ENCODE measurements around the gene FRMD8. TPM values are rescaled to one million over a fixed set of nuclear protein-coding genes. Genes with fewer than 3 reads are reported as not detected.
"Not testable (repeated sequence)": the region's sequence is repeated elsewhere in the genome, so short reads cannot be mapped to it uniquely, and the experiment has no call there.

The FRMD8 gene
- total RNA-seq, 2 experiments from 2014 or later = 38.2 to 40.0 TPM

GRCh38 chr11:65413077-65413664, 26.7 kb downstream of the FRMD8 start:
- H3K9me3 Mint-ChIP-seq; H3K27me3 Mint-ChIP-seq (ENCODE audit: low read depth); H3K27ac Mint-ChIP-seq; intact Hi-C loops (cut with micrococcal nuclease); H3K4me3 Mint-ChIP-seq; DNase-seq: not testable (repeated sequence)
- Mint-ChIP-seq H3K4me1 (ENCODE audit: low read depth) (peaks cover 24% of the 10 kb centered on the region), H3K36me3 (ENCODE audit: low read depth) (peaks cover 13% of the 10 kb centered on the region)
- CTCF ChIA-PET = interaction anchor here (0.7 to 16.8 kb wide), 3 partner anchors 26 to 135 kb away, joined by 3 to 359 read pairs (median 3); partner anchors contain the start of gene MALAT1

DNA sequence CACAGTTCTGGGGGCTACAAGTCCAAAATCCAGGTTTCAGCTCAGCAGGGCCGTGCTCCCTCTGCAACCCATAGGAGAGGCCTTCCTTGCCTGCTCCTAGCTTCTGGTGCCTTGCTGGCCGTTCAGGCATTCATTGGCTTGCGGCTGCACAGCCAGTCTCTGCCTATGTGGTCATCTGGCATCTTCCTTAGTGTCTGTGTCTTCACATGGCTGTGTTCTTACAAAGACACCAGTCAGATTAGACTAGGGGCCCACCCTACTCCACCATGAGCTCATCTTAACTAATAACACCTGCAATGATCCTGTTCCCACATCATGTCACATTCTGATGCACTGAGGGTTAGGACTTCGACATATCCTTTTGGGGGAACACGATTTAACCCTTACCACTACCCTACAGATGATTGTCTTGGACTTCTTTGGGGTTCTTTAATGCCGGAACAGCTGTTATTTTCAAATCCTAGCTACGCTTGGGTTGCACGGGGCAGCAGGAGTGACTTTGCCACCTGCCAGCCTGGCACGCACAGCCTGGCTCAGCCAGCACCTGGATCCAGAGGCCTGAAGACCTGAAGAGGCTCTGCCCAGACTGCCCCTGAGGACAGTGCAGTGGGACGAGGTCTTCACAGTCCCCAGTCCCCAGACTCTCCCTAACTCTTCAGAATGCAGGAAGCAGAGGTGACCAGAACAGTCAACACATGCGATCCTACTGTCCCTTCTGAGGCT, 28.5 kb downstream of the FRMD8 start:
- Mint-ChIP-seq H3K4me3 (no peak overlapping the region), H3K27me3 (ENCODE audit: low read depth) (no peaks in the 10 kb centered on the region), H3K4me1 (ENCODE audit: low read depth) (peaks cover 27% of the 10 kb centered on the region), H3K36me3 (ENCODE audit: low read depth) (peaks cover 9% of the 10 kb centered on the region), H3K27ac (no peak overlapping the region), H3K9me3 (no peaks in the 10 kb centered on the region)
- intact Hi-C loops (cut with micrococcal nuclease) = loop anchor here (5.0 kb wide), 2 partner anchors 83 to 558 kb away; partner anchors contain the start of gene DPF2
- CTCF ChIA-PET = interaction anchor here (0.6 to 16.8 kb wide), 19 partner anchors 9 to 200 kb away, joined by 3 to 359 read pairs (median 4); partner anchors contain the start of genes FRMD8, MALAT1, PCNX3 and SLC25A45
- DNase-seq = no peak

DNA sequence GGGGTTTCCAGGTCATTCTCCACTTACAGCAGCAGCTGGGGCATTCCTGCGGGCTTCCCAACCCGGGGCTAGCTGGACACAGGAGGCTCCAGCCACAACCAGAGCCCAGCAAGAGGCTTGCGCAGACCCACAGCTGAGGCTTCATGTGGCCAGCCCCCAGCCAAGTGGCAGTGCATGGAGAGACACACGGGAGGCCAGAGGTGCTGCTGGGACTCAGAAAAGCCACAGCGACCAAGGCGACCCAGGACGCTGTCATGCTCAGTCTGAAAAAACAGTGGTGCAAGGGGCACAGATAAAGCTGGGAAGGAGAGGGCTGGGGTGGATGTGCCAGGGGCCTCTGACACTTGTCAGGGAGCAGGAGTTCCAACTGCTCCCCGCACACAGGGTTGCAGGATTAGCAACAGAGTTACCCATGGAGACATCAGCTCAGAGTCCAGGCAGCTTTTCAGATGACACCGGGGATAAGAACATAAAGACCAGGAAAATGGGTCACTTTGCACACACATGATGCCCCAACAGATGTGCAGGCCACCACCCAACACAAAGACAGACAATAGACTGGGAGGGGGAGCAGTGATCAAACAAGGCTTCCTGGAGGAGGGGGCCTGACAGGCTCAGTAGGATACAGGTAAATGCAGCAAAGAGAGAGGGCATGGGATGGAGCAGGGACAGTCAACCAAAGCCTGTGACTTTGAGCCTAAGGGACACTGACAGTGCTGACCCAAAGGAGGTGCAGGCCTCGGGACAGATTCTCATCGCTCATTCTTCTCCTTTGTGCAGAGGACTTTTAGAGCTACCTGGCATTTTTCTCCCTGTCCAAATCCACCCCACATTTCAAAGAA, 29.3 kb downstream of the FRMD8 start:
- no peaks in the 10 kb centered on the region for H3K27me3 Mint-ChIP-seq (ENCODE audit: low read depth)
- no peak for DNase-seq
- CTCF ChIA-PET = interaction anchor here (0.6 to 16.8 kb wide), 25 partner anchors 10 to 161 kb away, joined by 3 to 359 read pairs (median 4); partner anchors contain the start of genes FRMD8, MALAT1, SCYL1 and SLC25A45
- H3K4me1 Mint-ChIP-seq (ENCODE audit: low read depth) = peaks cover 29% of the 10 kb centered on the region
- H3K27ac Mint-ChIP-seq = peak overlapping the region; percentile 99
- intact Hi-C loops (cut with micrococcal nuclease) = loop anchor here (1.0 to 5.0 kb wide), 6 partner anchors 15 to 558 kb away; partner anchors contain the start of gene DPF2
- H3K9me3 Mint-ChIP-seq = no peaks in the 10 kb centered on the region
- peaks cover 11% of the 10 kb centered on the region for H3K36me3 Mint-ChIP-seq (ENCODE audit: low read depth)
- peak overlapping the region; percentile 100 for H3K4me3 Mint-ChIP-seq

- intact Hi-C loops (cut with micrococcal nuclease) = loop anchor here (1.0 to 5.0 kb wide), 6 partner anchors 14 to 559 kb away; partner anchors contain the start of gene DPF2
- peaks cover 15% of the 10 kb centered on the region for H3K36me3 Mint-ChIP-seq (ENCODE audit: low read depth)
Observed at GRCh38 chr11:65416341-65416824, 29.9 kb downstream of the FRMD8 start.

DNA sequence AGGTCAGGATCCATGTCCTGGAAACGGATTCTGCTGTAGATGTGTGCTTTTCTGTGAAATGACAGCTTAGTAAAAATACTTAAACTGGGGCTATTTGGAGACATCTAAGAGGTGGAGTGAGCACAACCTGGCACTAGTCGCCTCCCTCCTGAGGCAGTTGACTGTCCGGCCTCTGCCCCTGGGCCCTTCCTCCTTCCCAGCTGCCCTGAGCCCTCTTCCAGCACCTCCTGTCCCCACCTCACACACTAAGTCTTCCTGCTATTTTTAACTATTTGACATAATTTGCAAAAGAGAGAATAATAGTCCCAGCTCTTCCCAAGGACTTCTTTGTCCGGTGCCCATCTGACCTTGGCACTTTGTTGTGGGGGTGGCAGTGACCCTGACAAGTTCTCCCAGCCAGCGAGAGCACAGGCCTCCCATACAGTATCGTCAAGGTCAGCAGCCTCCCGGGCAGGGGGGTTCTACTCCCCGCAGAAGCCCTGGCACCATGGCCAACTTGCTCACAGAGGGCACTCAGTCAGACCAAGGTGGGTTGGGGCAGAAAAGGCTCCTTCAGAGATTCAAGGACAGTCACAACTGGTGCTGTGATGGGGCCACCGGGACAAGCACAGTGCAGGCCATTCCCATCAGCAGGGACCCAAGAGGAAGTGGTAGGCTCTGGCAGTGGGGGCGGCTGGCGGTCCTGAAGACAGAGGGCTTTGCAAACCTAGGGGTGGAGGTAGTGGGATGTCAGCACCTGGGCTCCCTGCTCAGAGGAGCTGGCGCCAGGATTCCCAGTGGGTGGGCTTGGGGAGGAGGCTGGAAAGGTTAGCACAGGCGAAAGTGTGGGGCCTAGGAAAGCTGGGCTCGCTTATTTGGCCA, 30.6 kb downstream of the FRMD8 start:
- no peaks in the 10 kb centered on the region for H3K9me3 Mint-ChIP-seq
- H3K4me3 Mint-ChIP-seq = peak overlapping the region; percentile 100
- no peaks in the 10 kb centered on the region for H3K27me3 Mint-ChIP-seq (ENCODE audit: low read depth)
- peaks cover 16% of the 10 kb centered on the region for H3K36me3 Mint-ChIP-seq (ENCODE audit: low read depth)
- DNase-seq = peak; percentile 59
- H3K27ac Mint-ChIP-seq = peak overlapping the region; percentile 99
- H3K4me1 Mint-ChIP-seq (ENCODE audit: low read depth) = peaks cover 30% of the 10 kb centered on the region
- intact Hi-C loops (cut with micrococcal nuclease) = loop anchor here (1.0 to 5.0 kb wide), 7 partner anchors 14 to 560 kb away; partner anchors contain the start of genes DPF2 and ZNRD2
- CTCF ChIA-PET = interaction anchor here (1.0 to 16.8 kb wide), 23 partner anchors 11 to 198 kb away, joined by 3 to 359 read pairs (median 5); partner anchors contain the start of genes FRMD8, MALAT1, PCNX3 and SLC25A45

More at GRCh38 chr11:65416341-65416824, 29.9 kb downstream of the FRMD8 start:
- H3K4me1 Mint-ChIP-seq (ENCODE audit: low read depth) = peaks cover 30% of the 10 kb centered on the region
- peak overlapping the region; percentile 99 for H3K27ac Mint-ChIP-seq
- CTCF ChIA-PET = interaction anchor here (0.6 to 16.8 kb wide), 29 partner anchors 10 to 199 kb away, joined by 3 to 359 read pairs (median 4); partner anchors contain the start of genes FRMD8, MALAT1, PCNX3 and SCYL1
- peak overlapping the region; percentile 100 for H3K4me3 Mint-ChIP-seq
- H3K27me3 Mint-ChIP-seq (ENCODE audit: low read depth) = no peaks in the 10 kb centered on the region
- H3K9me3 Mint-ChIP-seq = no peaks in the 10 kb centered on the region
- peak; percentile 97 for DNase-seq

DNA sequence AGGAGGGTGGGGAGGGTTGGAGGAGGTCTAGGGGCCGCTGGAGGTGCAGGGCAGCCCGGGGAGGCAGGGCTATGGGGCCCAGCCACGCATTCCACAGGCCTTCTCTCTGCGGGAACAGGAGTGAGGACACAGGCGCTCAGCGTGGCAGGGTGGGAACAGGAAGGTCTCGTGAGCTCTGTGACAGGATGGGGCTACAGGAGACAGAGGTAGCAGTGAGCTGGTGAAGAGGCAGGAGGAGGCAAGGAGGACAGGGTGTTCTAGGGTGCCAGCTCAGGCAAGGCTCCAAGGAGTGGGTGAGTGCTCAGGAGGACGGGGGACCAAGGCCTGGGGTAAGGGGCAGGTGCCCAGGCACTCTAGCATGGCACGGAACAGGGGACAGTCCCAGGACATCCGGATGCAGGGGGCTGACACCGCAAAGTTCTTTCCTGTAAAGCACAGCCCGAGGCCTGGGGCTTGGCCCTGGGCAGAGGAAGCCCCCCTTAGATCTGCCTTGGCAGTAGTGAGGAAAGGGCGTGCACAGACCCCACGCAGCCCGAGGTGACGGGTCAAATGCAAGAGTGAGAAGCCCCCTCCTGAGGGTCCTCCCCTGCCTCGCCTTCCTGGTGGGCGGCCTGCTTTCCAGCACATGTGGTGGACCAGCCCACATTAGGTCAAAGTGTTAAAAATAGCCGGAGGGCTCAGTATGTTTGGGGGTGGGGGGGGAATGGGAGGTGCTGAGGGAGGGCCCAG, 31.4 kb downstream of the FRMD8 start:
- Mint-ChIP-seq H3K27ac (peak overlapping the region; percentile 99), H3K9me3 (no peaks in the 10 kb centered on the region), H3K36me3 (ENCODE audit: low read depth) (peaks cover 23% of the 10 kb centered on the region), H3K4me1 (ENCODE audit: low read depth) (peaks cover 36% of the 10 kb centered on the region), H3K27me3 (ENCODE audit: low read depth) (peaks cover 6% of the 10 kb centered on the region), H3K4me3 (peak overlapping the region; percentile 100)
- DNase-seq = peak; percentile 73
- intact Hi-C loops (cut with micrococcal nuclease) = loop anchor here (1.0 to 5.0 kb wide), 6 partner anchors 13 to 561 kb away; partner anchors contain the start of genes DPF2, PCNX3 and ZNRD2
- CTCF ChIA-PET = interaction anchor here (1.0 to 16.8 kb wide), 10 partner anchors 11 to 154 kb away, joined by 3 to 359 read pairs (median 4); partner anchors contain the start of genes FAM89B, MALAT1 and SLC25A45

- Mint-ChIP-seq H3K4me3 (peak overlapping the region; percentile 100), H3K9me3 (no peaks in the 10 kb centered on the region), H3K27ac (peak overlapping the region; percentile 99), H3K36me3 (ENCODE audit: low read depth) (peaks cover 28% of the 10 kb centered on the region), H3K4me1 (ENCODE audit: low read depth) (peaks cover 37% of the 10 kb centered on the region), H3K27me3 (ENCODE audit: low read depth) (peaks cover 8% of the 10 kb centered on the region)
- DNase-seq = no peak
- intact Hi-C loops (cut with micrococcal nuclease) = loop anchor here (1.0 to 5.0 kb wide), 3 partner anchors 86 to 561 kb away; partner anchors contain the start of genes DPF2 and PCNX3
- CTCF ChIA-PET = interaction anchor here (1.0 to 16.8 kb wide), 5 partner anchors 33 to 154 kb away, joined by 3 to 359 read pairs (median 4); partner anchors contain the start of genes FAM89B, MALAT1 and SLC25A45
Observed at GRCh38 chr11:65418431-65418680, 31.9 kb downstream of the FRMD8 start.

GRCh38 chr11:65418681-65419459, 32.4 kb downstream of the FRMD8 start:
- peaks cover 33% of the 10 kb centered on the region for H3K36me3 Mint-ChIP-seq (ENCODE audit: low read depth)
- DNase-seq = peak; percentile 97

DNA sequence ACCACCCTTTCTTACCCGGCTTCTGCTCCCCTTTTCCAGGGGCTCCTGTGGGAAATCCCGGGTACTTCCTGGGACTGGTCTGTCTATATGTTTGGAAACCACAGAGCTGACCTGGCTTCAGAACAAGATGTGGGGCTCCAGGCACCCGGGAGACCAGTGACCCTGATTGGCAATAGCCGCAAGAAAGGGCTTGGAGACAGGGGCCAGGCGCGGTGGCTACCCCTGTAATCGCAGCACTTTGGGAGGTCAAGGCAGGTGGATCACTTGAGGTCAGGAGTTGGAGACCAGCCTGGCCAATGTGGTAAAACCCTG, 33.0 kb downstream of the FRMD8 start:
- peak overlapping the region; percentile 99 for H3K27ac Mint-ChIP-seq

More at GRCh38 chr11:65418681-65419459, 32.4 kb downstream of the FRMD8 start:
- H3K27ac Mint-ChIP-seq = peak overlapping the region; percentile 99
- no peaks in the 10 kb centered on the region for H3K9me3 Mint-ChIP-seq
- intact Hi-C loops (cut with micrococcal nuclease) = loop anchor here (1.0 to 5.0 kb wide), 5 partner anchors 8 to 562 kb away; partner anchors contain the start of genes DPF2, PCNX3 and SLC25A45
- H3K4me3 Mint-ChIP-seq = peak overlapping the region; percentile 100
- peaks cover 40% of the 10 kb centered on the region for H3K4me1 Mint-ChIP-seq (ENCODE audit: low read depth)
- H3K27me3 Mint-ChIP-seq (ENCODE audit: low read depth) = peaks cover 10% of the 10 kb centered on the region
- CTCF ChIA-PET = interaction anchor here (0.8 to 16.8 kb wide), 9 partner anchors 14 to 153 kb away, joined by 3 to 359 read pairs (median 4); partner anchors contain the start of genes FAM89B, MALAT1 and SLC25A45

More for the DNA sequence above, 33.0 kb downstream of the FRMD8 start:
- H3K27me3 Mint-ChIP-seq (ENCODE audit: low read depth) = peaks cover 13% of the 10 kb centered on the region
- H3K9me3 Mint-ChIP-seq = no peaks in the 10 kb centered on the region
- peaks cover 38% of the 10 kb centered on the region for H3K36me3 Mint-ChIP-seq (ENCODE audit: low read depth)
- H3K4me1 Mint-ChIP-seq (ENCODE audit: low read depth) = peaks cover 42% of the 10 kb centered on the region
- H3K4me3 Mint-ChIP-seq = peak overlapping the region; percentile 100
- CTCF ChIA-PET = interaction anchor here (0.8 to 16.8 kb wide), 7 partner anchors 11 to 85 kb away, joined by 3 to 359 read pairs (median 6); partner anchors contain the start of genes MALAT1 and SLC25A45
- intact Hi-C loops (cut with micrococcal nuclease) = loop anchor here (1.0 to 5.0 kb wide), 4 partner anchors 8 to 562 kb away; partner anchors contain the start of genes DPF2 and SLC25A45
- no peak for DNase-seq

Measured in activated naive CD4-positive, alpha-beta T cell treated with anti-CD3 and anti-CD28 coated beads for 36 hours (primary cell).